Aorta (tissue), 5 donors: ENCODE measurements around the gene BTBD6. TPM values are rescaled to one million over a fixed set of nuclear protein-coding genes. Genes with fewer than 3 reads are reported as not detected.

ENCODE experiments used
- ATAC-seq: fragments of 200-7000 bp; cut with Tn5 transposase; one replicate; pipeline ENCODE4 v1.9.1; 2022; ENCODE audit warnings: moderate library complexity; ENCODE audit not compliant: low FRiP score
- DNase-seq, 2 donors: peaks; one replicate each; pipeline ENCODE4 v3.0.0-alpha.2; 2020
- H3K27ac ChIP-seq, 2 donors: one replicate each; pipeline ENCODE4 v1.5.1; 2013; ENCODE audit warnings: low read length in 2 of 2, mild to moderate bottlenecking in 2 of 2, moderate library complexity in 2 of 2, control low read depth in 1 of 2, inconsistent platforms in 1 of 2, low read depth in 1 of 2
- H3K27me3 ChIP-seq, 2 donors: one replicate each; pipeline ENCODE4 v1.6.1; 2013; ENCODE audit warnings: control low read depth in 1 of 2, low read length in 1 of 2, mild to moderate bottlenecking in 1 of 2, moderate library complexity in 1 of 2; ENCODE audit not compliant: insufficient read depth in 2 of 2, control insufficient read depth in 1 of 2
- H3K36me3 ChIP-seq, 2 donors: one replicate each; pipeline ENCODE4 v1.6.1; 2013; ENCODE audit warnings: control low read depth in 1 of 2, low read length in 1 of 2, mild to moderate bottlenecking in 1 of 2; ENCODE audit not compliant: insufficient read depth in 2 of 2, control insufficient read depth in 1 of 2
- H3K4me1 ChIP-seq, 2 donors: one replicate each; pipeline ENCODE4 v1.6.1; 2013; ENCODE audit warnings: low read length in 2 of 2, control low read depth in 1 of 2, mild to moderate bottlenecking in 1 of 2, moderate library complexity in 1 of 2; ENCODE audit not compliant: insufficient read depth in 2 of 2, control insufficient read depth in 1 of 2
- H3K4me3 ChIP-seq, 2 donors: one replicate each; pipeline ENCODE4 v1.5.1; 2013; ENCODE audit warnings: low read length in 2 of 2, control low read depth in 1 of 2, mild to moderate bottlenecking in 1 of 2
- H3K9me3 ChIP-seq: one replicate; pipeline ENCODE4 v1.6.1; 2013; ENCODE audit warnings: mild to moderate bottlenecking, low read length; ENCODE audit not compliant: control insufficient read depth
- WGBS, 2 donors: extraction: QIAGEN DNeasy Blood & Tissue Kit; methylation state at CpG; one replicate each; pipeline ENCODE4 v1.1.7; 2013; 5-methylcytosine and 5-hydroxymethylcytosine counted together
- intact Hi-C, 2 donors: fragments of 100-400 bp; cut with DNase I; formaldehyde crosslinking; loops; one replicate each; pipeline versions ENCODE4 v1.14.2 to v1.15.0; 2022
- polyA plus RNA-seq, 2 donors: library from polyadenylated mRNA; stranded (reverse); fragments of 200-250 nt; gene quantifications; one replicate each; pipeline ENCODE4 v1.2.3, GENCODE V29; 2013
- total RNA-seq, 2 donors: library from RNA; stranded (reverse); fragmentation: NEBNext Ultra II Directional; extraction: Animal tissue kit (Norgen Biotek cat#: 25700); gene quantifications; one replicate each; pipeline ENCODE4 v1.2.1, GENCODE V29; 2021
- donor health status: healthy with polysubstance abuse.
- donor health status: Bipolar disorder and iron deficiency.
- donor health status: DM: no; HTN: no; CAD: no.
- donor health status: DM: no; HTN: no; CAD: no.
- donor health status: DM: yes; HTN: yes; CAD: no.

The BTBD6 gene
- total and polyA plus RNA-seq, 4 donors = 39.1 to 99.4 (median 42.8) TPM

DNA sequence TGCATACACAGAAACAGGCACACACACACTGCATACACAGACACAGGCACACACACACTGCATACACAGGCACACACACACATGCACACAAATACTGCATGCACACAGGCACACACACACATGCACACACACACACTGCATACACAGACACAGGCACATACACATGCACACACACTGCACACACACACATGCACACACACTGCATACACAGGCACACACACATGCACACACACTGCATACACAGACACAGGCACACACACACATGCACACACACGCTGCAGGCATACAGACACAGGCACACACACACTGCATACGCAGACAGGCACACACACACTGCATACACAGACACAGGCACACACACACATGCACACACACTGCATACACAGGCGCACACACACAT is 32.7 kb upstream of the BTBD6 start:
- Histone ChIP-seq H3K4me3 (no peak overlapping the region), H3K9me3 (no peaks in the 10 kb centered on the region), H3K36me3 (peaks cover 0 to 7% of the 10 kb centered on the region in 2 donors), H3K4me1 (no peaks in the 10 kb centered on the region), H3K27ac (no peak overlapping the region), H3K27me3 (no peaks in the 10 kb centered on the region)
- ATAC-seq (no peak), DNase-seq (no peak)
- WGBS, 2 donors = 95 to 98% methylated on average over 3 of the region's 3 CpGs
- intact Hi-C loops = loop anchor here (2.0 to 10.0 kb wide), 2 partner anchors 41 to 49 kb away; no protein-coding TSS in a partner anchor

GRCh38 chr14:105216490-105217247 is 31.7 kb upstream of the BTBD6 start:
- ATAC-seq (no peak), DNase-seq (no peak)
- no peaks in the 10 kb centered on the region for H3K27me3 ChIP-seq
- WGBS, 2 donors = 91% methylated on average over 30 of the region's 30 CpGs
- H3K9me3 ChIP-seq = no peaks in the 10 kb centered on the region
- no peaks in the 10 kb centered on the region for H3K4me1 ChIP-seq
- no peak overlapping the region for H3K27ac ChIP-seq
- peaks cover 0 to 7% of the 10 kb centered on the region in 2 donors for H3K36me3 ChIP-seq
- intact Hi-C loops = loop anchor here (2.0 to 10.0 kb wide), 2 partner anchors 40 to 48 kb away; no protein-coding TSS in a partner anchor
- no peak overlapping the region for H3K4me3 ChIP-seq

- intact Hi-C loops = loop anchor here (2.0 to 10.0 kb wide), 2 partner anchors 39 to 47 kb away; no protein-coding TSS in a partner anchor
- Histone ChIP-seq H3K4me3 (no peak overlapping the region), H3K9me3 (no peaks in the 10 kb centered on the region), H3K27ac (no peak overlapping the region), H3K4me1 (no peaks in the 10 kb centered on the region), H3K36me3 (peaks cover 0 to 7% of the 10 kb centered on the region in 2 donors), H3K27me3 (no peaks in the 10 kb centered on the region)
- ATAC-seq = no peak
- DNase-seq = no peak
- WGBS, 2 donors = 91 to 92% methylated on average over 11 of the region's 11 CpGs
These were observed 30.6 kb upstream of the BTBD6 start for GRCh38 chr14:105217774-105218173.

GRCh38 chr14:105218611-105219010 is 29.7 kb upstream of the BTBD6 start:
- no peaks in the 10 kb centered on the region for H3K4me1 ChIP-seq
- H3K4me3 ChIP-seq = no peak overlapping the region
- H3K27ac ChIP-seq = no peak overlapping the region
- ATAC-seq = no peak
- H3K27me3 ChIP-seq = no peaks in the 10 kb centered on the region
- 94 to 96% methylated on average over 19 of the region's 19 CpGs for WGBS, 2 donors
- H3K36me3 ChIP-seq = peaks cover 0 to 7% of the 10 kb centered on the region in 2 donors
- no peak for DNase-seq
- intact Hi-C loops = loop anchor here in 1 of 2 donors (10.0 kb wide), 1 partner anchor 46 kb away; no protein-coding TSS in a partner anchor
- no peaks in the 10 kb centered on the region for H3K9me3 ChIP-seq

- ATAC-seq = no peak
- intact Hi-C loops = loop anchor here in 1 of 2 donors (10.0 kb wide), 1 partner anchor 46 kb away; no protein-coding TSS in a partner anchor
These were observed 29.2 kb upstream of the BTBD6 start for GRCh38 chr14:105219043-105219612.

GRCh38 chr14:105219753-105220152 is 28.6 kb upstream of the BTBD6 start:
- 89 to 93% methylated on average over 17 of the region's 17 CpGs for WGBS, 2 donors
- H3K27me3 ChIP-seq = no peaks in the 10 kb centered on the region
- H3K4me3 ChIP-seq = no peak overlapping the region
- DNase-seq = no peak
- peaks cover 0 to 7% of the 10 kb centered on the region in 2 donors for H3K36me3 ChIP-seq
- intact Hi-C loops = loop anchor here in 1 of 2 donors (10.0 kb wide), 1 partner anchor 45 kb away; no protein-coding TSS in a partner anchor
- ATAC-seq = no peak
- H3K9me3 ChIP-seq = no peaks in the 10 kb centered on the region
- no peaks in the 10 kb centered on the region for H3K4me1 ChIP-seq
- H3K27ac ChIP-seq = no peak overlapping the region

More at GRCh38 chr14:105219043-105219612, 29.2 kb upstream of the BTBD6 start:
- DNase-seq = no peak
- Histone ChIP-seq H3K27me3 (no peaks in the 10 kb centered on the region), H3K4me1 (no peaks in the 10 kb centered on the region), H3K27ac (no peak overlapping the region), H3K4me3 (no peak overlapping the region), H3K9me3 (no peaks in the 10 kb centered on the region), H3K36me3 (peaks cover 0 to 7% of the 10 kb centered on the region in 2 donors)
- WGBS, 2 donors = 95% methylated on average over 28 to 29 of the region's 29 CpGs

DNA sequence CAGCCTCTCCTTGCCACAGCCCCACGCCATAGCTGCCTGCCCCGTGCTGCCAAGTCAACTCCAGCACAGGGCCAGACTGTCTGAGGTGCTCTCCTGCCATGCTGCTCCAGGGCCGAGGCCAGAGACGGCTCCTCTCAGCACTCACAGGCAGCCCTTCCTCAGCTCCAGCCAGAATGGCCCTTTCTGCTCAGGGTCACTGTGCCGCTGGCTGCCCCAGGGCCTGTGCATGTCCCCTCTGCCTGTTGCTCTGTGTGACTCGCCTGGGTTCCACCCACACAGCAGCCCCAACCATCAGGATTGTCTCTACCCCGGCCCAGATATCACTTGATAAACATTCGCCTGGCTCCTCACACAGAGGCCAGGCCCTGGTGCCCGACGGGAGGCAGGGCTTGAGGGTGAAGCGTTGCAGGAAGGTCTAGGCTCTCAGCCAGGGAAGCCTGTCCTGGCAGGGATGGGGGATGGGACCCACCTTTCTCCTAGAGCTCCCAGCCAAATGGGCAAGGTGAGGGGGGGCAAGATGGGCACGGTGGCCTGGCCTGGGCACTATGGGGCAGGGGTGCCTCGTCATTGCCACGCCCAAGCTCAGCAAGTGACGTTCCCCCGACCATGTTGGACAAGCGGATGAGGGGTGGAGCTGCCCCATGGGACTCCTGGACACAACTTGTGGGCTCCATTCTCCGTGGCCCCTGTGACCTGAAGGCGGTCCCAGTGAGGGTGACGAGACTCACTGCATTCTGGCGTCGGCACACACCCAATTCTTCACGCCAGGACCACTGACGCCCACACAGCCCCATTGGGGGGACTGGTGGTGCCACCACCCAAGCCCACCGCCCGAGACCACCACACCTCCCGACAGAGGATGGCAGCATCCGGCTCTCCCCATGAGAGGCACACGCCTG is 27.4 kb upstream of the BTBD6 start:
- intact Hi-C loops = no loop called here
- Histone ChIP-seq H3K27me3 (no peaks in the 10 kb centered on the region), H3K36me3 (peaks cover 0 to 7% of the 10 kb centered on the region in 2 donors), H3K27ac (no peak overlapping the region), H3K4me3 (no peak overlapping the region), H3K4me1 (no peaks in the 10 kb centered on the region), H3K9me3 (no peaks in the 10 kb centered on the region)
- ATAC-seq (no peak), DNase-seq (peak in 1 of 2 donors; percentile 40)
- WGBS, 2 donors = 78 to 81% methylated on average over 29 of the region's 29 CpGs

DNA sequence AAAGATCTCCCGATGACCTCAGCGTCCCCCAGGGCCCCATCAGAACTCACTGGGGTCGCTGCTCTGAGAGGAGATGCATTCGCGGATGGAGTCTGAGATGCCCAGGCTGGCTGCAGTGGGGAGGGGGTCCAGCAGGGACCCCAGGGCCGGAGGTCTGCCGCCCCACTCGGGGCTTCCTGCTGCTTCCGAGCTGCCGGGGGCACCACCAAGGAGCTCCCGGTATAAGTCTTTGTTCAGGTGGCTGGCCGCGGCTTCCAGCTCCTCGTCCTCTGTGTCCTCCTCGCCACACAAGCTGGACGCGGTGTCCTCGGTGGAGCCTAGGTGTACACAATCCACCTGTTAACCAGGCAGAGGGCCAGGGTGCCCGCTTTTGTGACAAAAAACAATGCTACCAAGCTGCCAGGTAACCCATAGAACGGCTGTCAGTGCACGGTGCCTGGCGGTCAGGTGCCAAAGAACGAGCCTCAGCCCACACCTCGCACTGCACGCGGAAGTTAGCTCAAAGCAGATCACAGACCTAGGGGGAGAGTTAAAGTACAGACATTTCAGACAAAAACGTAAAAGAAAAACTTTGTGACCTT is 26.6 kb upstream of the BTBD6 start:
- Histone ChIP-seq H3K27ac (no peak overlapping the region), H3K4me3 (no peak overlapping the region), H3K27me3 (no peaks in the 10 kb centered on the region), H3K9me3 (no peaks in the 10 kb centered on the region), H3K36me3 (peaks cover 0 to 10% of the 10 kb centered on the region in 2 donors), H3K4me1 (no peaks in the 10 kb centered on the region)
- WGBS, 2 donors = 93 to 95% methylated on average over 27 of the region's 27 CpGs
- intact Hi-C loops = no loop called here
- ATAC-seq (no peak), DNase-seq (no peak)
